Kidney (tissue), 14 donors: ENCODE results near the gene SPIRE1. TPM values are rescaled to one million over a fixed set of nuclear protein-coding genes. Genes with fewer than 3 reads are reported as not detected.

ENCODE experiments used
- DNase-seq, 5 donors: peaks; one replicate each; pipeline ENCODE4 v3.0.0-alpha.2; 2013 to 2020
- FAIRE-seq: peaks from 2 replicates; lab custom pipeline; 2012; peaks lifted over from hg19 to GRCh38; lab: Jason Lieb, UNC
- H3K27ac ChIP-seq, 2 donors: one replicate each; pipeline ENCODE4 v1.7.0; 2013; ENCODE audit warnings: low read depth in 2 of 2, low read length in 2 of 2, inconsistent platforms in 1 of 2
- H3K27me3 ChIP-seq: one replicate; pipeline ENCODE4 v1.7.1; 2013; ENCODE audit warnings: low read length, inconsistent platforms; ENCODE audit not compliant: control insufficient read depth, insufficient read depth
- H3K36me3 ChIP-seq, 3 donors: one replicate each; pipeline versions ENCODE4 v1.7.0 to v1.7.1; 2013; ENCODE audit warnings: low read length in 3 of 3, control low read depth in 1 of 3, inconsistent platforms in 1 of 3; ENCODE audit not compliant: insufficient read depth in 3 of 3, control insufficient read depth in 2 of 3
- H3K4me1 ChIP-seq, 3 donors: one replicate each; pipeline versions ENCODE4 v1.7.0 to v1.7.1; 2013; ENCODE audit warnings: low read length in 3 of 3, inconsistent platforms in 1 of 3, low read depth in 1 of 3; ENCODE audit not compliant: control insufficient read depth in 2 of 3, insufficient read depth in 2 of 3
- H3K4me3 ChIP-seq, 3 donors: one replicate each; pipeline versions ENCODE4 v1.7.0 to v1.8.1; 2013; ENCODE audit warnings: low read length in 3 of 3, control low read depth in 1 of 3, inconsistent platforms in 1 of 3
- H3K9ac ChIP-seq, 3 donors: one replicate each; pipeline versions ENCODE4 v1.7.0 to v1.7.1; 2013; ENCODE audit warnings: low read length in 3 of 3, control low read depth in 1 of 3, inconsistent platforms in 1 of 3
- H3K9me3 ChIP-seq, 3 donors: one replicate each; pipeline versions ENCODE4 v1.7.0 to v1.7.1; 2013; ENCODE audit warnings: low read length in 3 of 3, control low read depth in 1 of 3, inconsistent platforms in 1 of 3; ENCODE audit not compliant: control insufficient read depth in 2 of 3, insufficient read depth in 1 of 3
- intact Hi-C: fragments of 100-400 bp; cut with DNase I; formaldehyde crosslinking; loops from one replicate; pipeline ENCODE4 v1.11.1; 2022
- polyA plus RNA-seq: library from polyadenylated mRNA; stranded (reverse); fragments of 350-450 nt; fragmentation: Illumina TruSeq; extraction: RNeasy Lipid Tissue Mini Kit (QIAGEN cat#74804); gene quantifications from one replicate; pipeline ENCODE4 v1.2.3, GENCODE V29; 2014; ENCODE audit warnings: low read depth, low replicate concordance; ENCODE audit not compliant: insufficient read depth
- total RNA-seq: library from RNA; stranded (reverse); fragmentation: NEBNext Ultra II Directional; extraction: Animal tissue kit (Norgen Biotek cat#: 25700); gene quantifications from one replicate; pipeline ENCODE4 v1.2.1, GENCODE V29; 2021
- TF ChIP-seq, protein P1 (sequence below): IDR thresholded peaks from 3 replicates; pipeline ENCODE4 v1.5.1; 2012; ENCODE audit warnings: mild to moderate bottlenecking, moderate library complexity, borderline replicate concordance; ENCODE audit not compliant: insufficient read depth; ENCODE audit errors: extremely low read depth
- donor health status: control.
- donor health status: control.
- donor health status: control.
- donor health status: control.
- donor health status: control.
- donor health status: DM: yes; HTN: yes; CAD: no.
- donor health status: Normal renal cell carcinoma (clear cell type).

SPIRE1 gene
- total and polyA plus RNA-seq, 2 donors from 2014 or later, result 12.3 to 35.1 TPM

DNA sequence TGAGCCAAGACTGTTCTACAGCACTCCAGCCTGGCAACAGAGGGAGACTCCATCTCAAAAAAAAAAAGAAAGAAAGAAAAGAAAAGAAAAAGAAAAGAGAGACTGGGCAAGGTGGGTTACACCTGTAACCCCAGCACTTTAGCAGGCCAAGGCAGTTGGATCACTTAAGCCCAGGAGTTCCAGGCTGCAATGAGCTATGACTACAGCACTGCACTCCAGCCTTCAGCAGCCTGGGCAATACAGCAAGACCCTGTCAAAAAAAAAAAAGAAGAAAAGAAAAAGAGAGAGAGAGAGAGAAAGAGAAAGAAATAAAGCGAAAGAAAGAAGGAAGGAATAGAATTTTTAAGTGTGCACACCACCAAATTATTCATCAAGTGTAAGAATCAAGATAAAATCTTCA lies 2.9 kb downstream of the SPIRE1 start:
- peaks cover 0 to 4% (median 0%) of the 10 kb centered on the region in 3 donors for H3K4me1 ChIP-seq
- intact Hi-C loops, result no loop called here
- no peak for DNase-seq
- no peak overlapping the region for H3K27ac ChIP-seq
- TF ChIP-seq, protein P1, sequence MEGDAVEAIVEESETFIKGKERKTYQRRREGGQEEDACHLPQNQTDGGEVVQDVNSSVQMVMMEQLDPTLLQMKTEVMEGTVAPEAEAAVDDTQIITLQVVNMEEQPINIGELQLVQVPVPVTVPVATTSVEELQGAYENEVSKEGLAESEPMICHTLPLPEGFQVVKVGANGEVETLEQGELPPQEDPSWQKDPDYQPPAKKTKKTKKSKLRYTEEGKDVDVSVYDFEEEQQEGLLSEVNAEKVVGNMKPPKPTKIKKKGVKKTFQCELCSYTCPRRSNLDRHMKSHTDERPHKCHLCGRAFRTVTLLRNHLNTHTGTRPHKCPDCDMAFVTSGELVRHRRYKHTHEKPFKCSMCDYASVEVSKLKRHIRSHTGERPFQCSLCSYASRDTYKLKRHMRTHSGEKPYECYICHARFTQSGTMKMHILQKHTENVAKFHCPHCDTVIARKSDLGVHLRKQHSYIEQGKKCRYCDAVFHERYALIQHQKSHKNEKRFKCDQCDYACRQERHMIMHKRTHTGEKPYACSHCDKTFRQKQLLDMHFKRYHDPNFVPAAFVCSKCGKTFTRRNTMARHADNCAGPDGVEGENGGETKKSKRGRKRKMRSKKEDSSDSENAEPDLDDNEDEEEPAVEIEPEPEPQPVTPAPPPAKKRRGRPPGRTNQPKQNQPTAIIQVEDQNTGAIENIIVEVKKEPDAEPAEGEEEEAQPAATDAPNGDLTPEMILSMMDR, result no peak
- no peaks in the 10 kb centered on the region for H3K27me3 ChIP-seq
- H3K9me3 ChIP-seq, result no peaks in the 10 kb centered on the region
- H3K4me3 ChIP-seq, result no peak overlapping the region
- H3K9ac ChIP-seq, result no peak overlapping the region
- H3K36me3 ChIP-seq, result no peaks in the 10 kb centered on the region
- no peak for FAIRE-seq

DNA sequence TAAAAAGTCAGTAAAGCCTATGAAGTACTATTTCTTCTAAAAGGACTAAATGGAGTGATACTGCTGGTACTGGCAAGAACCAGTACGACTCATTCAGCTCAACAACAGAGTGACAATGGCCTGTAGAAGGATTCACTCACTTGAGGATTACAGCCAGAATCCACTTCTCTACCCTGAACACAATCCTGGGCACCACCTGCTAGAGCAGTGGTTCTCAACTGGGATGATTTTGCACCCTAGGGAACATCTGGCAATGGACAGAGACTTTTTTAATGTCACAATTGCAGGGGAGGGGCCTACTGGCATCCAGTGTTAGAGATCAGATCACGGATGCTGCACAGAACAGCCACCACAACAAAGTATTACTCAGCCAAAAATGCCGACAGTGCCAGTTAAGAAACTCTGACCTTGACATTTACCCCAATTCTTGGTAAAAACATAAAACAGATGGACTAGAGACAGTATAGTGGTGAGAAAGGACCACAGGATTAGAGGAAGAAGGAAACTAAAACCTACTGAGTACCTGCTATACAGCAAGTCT lies 5.0 kb downstream of the SPIRE1 start:
- TF ChIP-seq, protein P1, result no peak
- intact Hi-C loops, result no loop called here
- no peak for FAIRE-seq
- Histone ChIP-seq H3K9ac (no peak overlapping the region), H3K4me3 (peak overlapping the region in 1 of 3 donors; percentile 9), H3K4me1 (peaks cover 0 to 4% (median 0%) of the 10 kb centered on the region in 3 donors), H3K27me3 (no peaks in the 10 kb centered on the region), H3K36me3 (no peaks in the 10 kb centered on the region), H3K27ac (peak overlapping the region; percentile 28 to 33), H3K9me3 (no peaks in the 10 kb centered on the region)
- no peak for DNase-seq

DNA sequence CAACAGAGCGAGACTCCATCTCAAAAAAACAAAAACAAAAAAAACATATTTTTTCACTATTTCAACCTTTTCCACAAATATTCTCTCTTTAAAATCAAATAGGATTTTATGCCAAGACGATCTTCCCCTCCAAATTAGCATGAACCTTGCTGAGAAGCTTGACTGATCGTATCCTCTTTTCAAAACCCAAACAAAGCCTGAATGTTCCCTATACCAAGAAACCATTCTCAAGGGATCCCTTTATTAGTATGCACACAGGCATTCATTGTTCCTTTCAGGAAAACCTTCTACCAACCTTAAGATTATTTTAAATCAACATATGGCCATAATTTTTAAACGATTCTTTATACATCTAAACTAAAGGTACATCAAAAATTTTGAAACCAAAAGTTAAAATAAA lies 6.3 kb downstream of the SPIRE1 start:
- no peak overlapping the region for H3K9ac ChIP-seq
- FAIRE-seq (no peak), DNase-seq (no peak)
- peaks cover 0 to 4% (median 0%) of the 10 kb centered on the region in 3 donors for H3K4me1 ChIP-seq
- TF ChIP-seq, protein P1, result no peak
- H3K27me3 ChIP-seq, result no peaks in the 10 kb centered on the region
- no peaks in the 10 kb centered on the region for H3K9me3 ChIP-seq
- H3K27ac ChIP-seq, result no peak overlapping the region
- H3K36me3 ChIP-seq, result no peaks in the 10 kb centered on the region
- H3K4me3 ChIP-seq, result no peak overlapping the region
- intact Hi-C loops, result no loop called here

DNA sequence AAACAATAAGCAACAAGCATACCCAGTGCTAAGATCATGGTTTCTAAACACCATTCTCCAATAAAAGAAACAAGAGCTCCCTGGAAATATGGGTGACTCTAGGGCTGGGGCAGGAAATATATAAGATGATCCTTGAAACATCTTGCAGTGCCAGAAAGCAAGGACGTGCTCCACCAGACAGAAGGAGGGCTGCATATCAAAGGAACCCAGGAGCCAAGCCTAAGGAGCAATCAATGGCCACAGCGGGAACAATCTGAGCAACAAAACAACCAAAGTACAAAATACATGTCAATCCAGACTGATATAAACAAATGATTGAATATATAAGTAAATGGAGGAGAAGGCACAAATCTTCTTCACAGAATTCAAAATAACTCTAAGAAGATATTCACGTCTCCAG lies 10.1 kb downstream of the SPIRE1 start:
- no peak overlapping the region for H3K27ac ChIP-seq
- TF ChIP-seq, protein P1, result no peak
- peaks cover 0 to 11% (median 0%) of the 10 kb centered on the region in 3 donors for H3K4me1 ChIP-seq
- H3K36me3 ChIP-seq, result no peaks in the 10 kb centered on the region
- no peaks in the 10 kb centered on the region for H3K9me3 ChIP-seq
- no peak for DNase-seq
- H3K4me3 ChIP-seq, result no peak overlapping the region
- intact Hi-C loops, result no loop called here
- H3K9ac ChIP-seq, result no peak overlapping the region
- no peak for FAIRE-seq
- H3K27me3 ChIP-seq, result no peaks in the 10 kb centered on the region
